Lung (tissue), 12 donors: ENCODE data around the gene RIC8A. TPM values are rescaled to one million over a fixed set of nuclear protein-coding genes. Genes with fewer than 3 reads are reported as not detected.
A peak's percentile ranks its signal among the peaks of the same experiment; 100 is the strongest.
"Not testable (repeated sequence)": the region's sequence is repeated elsewhere in the genome, so short reads cannot be mapped to it uniquely, and the experiment has no call there.

Source experiments
- ATAC-seq: fragments of 200-7000 bp; cut with Tn5 transposase; one replicate; pipeline ENCODE4 v1.9.1; 2020; ENCODE audit warnings: moderate number of reproducible peaks; ENCODE audit not compliant: insufficient read depth, low FRiP score
- DNase-seq, 3 donors: peaks; one replicate each; pipeline ENCODE4 v3.0.0-alpha.2; 2013 to 2017
- H3K27ac ChIP-seq, 2 donors: one replicate each; pipeline ENCODE4 v1.5.1; 2013; ENCODE audit warnings: mild to moderate bottlenecking in 2 of 2, moderate library complexity in 2 of 2, control low read depth in 1 of 2, inconsistent platforms in 1 of 2, low read depth in 1 of 2, low read length in 1 of 2
- H3K27me3 ChIP-seq, 3 donors: one replicate each; pipeline ENCODE4 v1.5.1; 2013; ENCODE audit warnings: low read length in 2 of 3; ENCODE audit not compliant: control insufficient read depth in 3 of 3, insufficient read depth in 3 of 3
- H3K36me3 ChIP-seq, 4 donors: one replicate each; pipeline ENCODE4 v1.5.1; 2013; ENCODE audit warnings: low read length in 4 of 4, mild to moderate bottlenecking in 1 of 4, moderate library complexity in 1 of 4; ENCODE audit not compliant: control insufficient read depth in 4 of 4, insufficient read depth in 4 of 4
- H3K4me1 ChIP-seq, 5 donors: one replicate each; pipeline ENCODE4 v1.5.1; 2013; ENCODE audit warnings: low read length in 5 of 5, mild to moderate bottlenecking in 2 of 5, moderate library complexity in 1 of 5; ENCODE audit not compliant: control insufficient read depth in 5 of 5, insufficient read depth in 5 of 5
- H3K4me3 ChIP-seq: one replicate; pipeline ENCODE4 v1.5.1; 2013; ENCODE audit warnings: mild to moderate bottlenecking, control low read depth, moderate library complexity
- H3K9ac ChIP-seq, 2 donors: one replicate each; pipeline ENCODE4 v1.5.1; 2013; ENCODE audit warnings: low read length in 2 of 2, control low read depth in 1 of 2; ENCODE audit not compliant: insufficient read depth in 1 of 2
- H3K9me3 ChIP-seq, 4 donors: one replicate each; pipeline ENCODE4 v1.5.1; 2013; ENCODE audit warnings: low read length in 3 of 4, mild to moderate bottlenecking in 1 of 4, moderate library complexity in 1 of 4; ENCODE audit not compliant: control insufficient read depth in 4 of 4, insufficient read depth in 3 of 4
- CTCF ChIP-seq: IDR thresholded peaks from 2 replicates; pipeline ENCODE4 v1.5.1; 2012; ENCODE audit warnings: mild to moderate bottlenecking; ENCODE audit errors: control extremely low read depth, extremely low read depth
- WGBS, 2 donors: extraction: QIAGEN DNeasy Blood & Tissue Kit; methylation state at CpG; one replicate each; pipeline ENCODE4 v1.1.7; 2013; 5-methylcytosine and 5-hydroxymethylcytosine counted together
- polyA plus RNA-seq, 2 donors: library from polyadenylated mRNA; stranded (reverse); fragments of 200-250 nt; gene quantifications; one replicate each; pipeline ENCODE4 v1.2.1, GENCODE V29; 2013
- total RNA-seq, 2 donors: library from RNA; depleted of rRNA in 1 of 2; stranded (reverse); fragments of >200 nt in 1 of 2; gene quantifications; one replicate each; pipeline ENCODE4 v1.2.1, GENCODE V29; 2014 to 2021
- donor health status: control.
- donor health status: control.
- donor health status: Bipolar disorder and iron deficiency.
- donor health status: healthy.
- donor health status: DM: yes; HTN: yes; CAD: no.

The RIC8A gene
- total and polyA plus RNA-seq, 4 donors = 52.1 to 122 (median 93.6) TPM

GRCh38 chr11:236774-237767, 29.6 kb downstream of the RIC8A start, which contains the start of gene PSMD13:
TSS of gene PSMD13 (plus strand) at chr11:236976. CDS start at chr11:237050, 74 bp downstream.
- peak; percentile 95 for ATAC-seq

GRCh38 chr11:238346-238745, 30.8 kb downstream of the RIC8A start:
- H3K4me3 ChIP-seq, ATAC-seq, H3K9me3 ChIP-seq, H3K27ac ChIP-seq, H3K9ac ChIP-seq, DNase-seq, H3K27me3 ChIP-seq: not testable (repeated sequence)
- peaks cover 5 to 19% (median 15%) of the 10 kb centered on the region in 5 donors for H3K4me1 ChIP-seq
- WGBS, 2 donors = 88 to 93% methylated on average over 7 of the region's 7 CpGs
- H3K36me3 ChIP-seq = peaks cover 7 to 13% (median 10%) of the 10 kb centered on the region in 4 donors

More at GRCh38 chr11:236774-237767, 29.6 kb downstream of the RIC8A start, which contains the start of gene PSMD13:
- no peaks in the 10 kb centered on the region for H3K27me3 ChIP-seq
- H3K9me3 ChIP-seq = no peaks in the 10 kb centered on the region
- peak; percentile 90 to 93 (median 90) for DNase-seq
- H3K9ac ChIP-seq = peak within 1 kb of the TSS; percentile 93 to 95
- peak within 1 kb of the TSS; percentile 98 to 99 for H3K27ac ChIP-seq
- peaks cover 5 to 19% (median 15%) of the 10 kb centered on the region in 5 donors for H3K4me1 ChIP-seq
- no peak for TF ChIP-seq CTCF
- H3K36me3 ChIP-seq = peaks cover 7 to 16% (median 11%) of the 10 kb centered on the region in 4 donors
- peak within 1 kb of the TSS; percentile 99 for H3K4me3 ChIP-seq
- WGBS, 2 donors = 1 to 2% methylated on average over 62 of the region's 62 CpGs

- TF ChIP-seq CTCF = no peak
- Histone ChIP-seq H3K36me3 (peaks cover 12 to 25% (median 17%) of the 10 kb centered on the region in 4 donors), H3K27ac (no peak overlapping the region), H3K9me3 (no peaks in the 10 kb centered on the region), H3K4me3 (no peak overlapping the region), H3K27me3 (no peaks in the 10 kb centered on the region), H3K4me1 (peaks cover 0 to 16% (median 12%) of the 10 kb centered on the region in 5 donors), H3K9ac (no peak overlapping the region)
- WGBS, 2 donors = 63 to 71% methylated on average over 1 of the region's 1 CpG
- no peak for DNase-seq
- no peak for ATAC-seq
Observed at GRCh38 chr11:240315-240714, 32.8 kb downstream of the RIC8A start.

GRCh38 chr11:241634-242033, 34.1 kb downstream of the RIC8A start:
- no peak overlapping the region for H3K4me3 ChIP-seq
- H3K9ac ChIP-seq = no peak overlapping the region
- no peaks in the 10 kb centered on the region for H3K27me3 ChIP-seq
- H3K27ac ChIP-seq = peak overlapping the region in 1 of 2 donors; percentile 37
- no peak for ATAC-seq
- peaks cover 0 to 11% (median 9%) of the 10 kb centered on the region in 5 donors for H3K4me1 ChIP-seq
- H3K9me3 ChIP-seq = no peaks in the 10 kb centered on the region
- no peak for DNase-seq
- no peak for TF ChIP-seq CTCF
- 97% methylated on average over 5 of the region's 5 CpGs for WGBS, 2 donors
- H3K36me3 ChIP-seq = peaks cover 19 to 33% (median 27%) of the 10 kb centered on the region in 4 donors
